Measurements from ENCODE around the gene FUBP3.
A peak's percentile ranks its signal among the peaks of the same experiment; 100 is the strongest.

FUBP3 gene

GRCh38 chr9:130607640-130608420 lies 28.5 kb downstream of the FUBP3 start:
- DNase-seq, result no peak

- DNase-seq, result no peak
Measured at GRCh38 chr9:130608554-130609134, 29.3 kb downstream of the FUBP3 start.

- no peak for DNase-seq
Measured at GRCh38 chr9:130609163-130609562, 29.8 kb downstream of the FUBP3 start.

GRCh38 chr9:130610862-130611707 lies 31.7 kb downstream of the FUBP3 start:
- DNase-seq, result no peak

- no peak for DNase-seq
Measured at GRCh38 chr9:130616451-130616850, 37.1 kb downstream of the FUBP3 start.

GRCh38 chr9:130623466-130623865 lies 44.1 kb downstream of the FUBP3 start:
- DNase-seq, result no peak

GRCh38 chr9:130624154-130624553 lies 44.8 kb downstream of the FUBP3 start:
- no peak for DNase-seq

- no peak for DNase-seq
Measured at GRCh38 chr9:130626249-130626996, 47.0 kb downstream of the FUBP3 start.

- no peak for DNase-seq
Measured at GRCh38 chr9:130627051-130627450, 47.7 kb downstream of the FUBP3 start.

GRCh38 chr9:130627896-130628792 lies 48.8 kb downstream of the FUBP3 start:
- peak; percentile 28 for DNase-seq

GRCh38 chr9:130629443-130630070 lies 50.2 kb downstream of the FUBP3 start:
- DNase-seq, result no peak

GRCh38 chr9:130630071-130630450 lies 50.7 kb downstream of the FUBP3 start:
- no peak for DNase-seq

GRCh38 chr9:130630506-130631330 lies 51.3 kb downstream of the FUBP3 start:
- no peak for DNase-seq

- no peak for DNase-seq
Measured at GRCh38 chr9:130631331-130632080, 52.1 kb downstream of the FUBP3 start.

- DNase-seq, result no peak
Measured at GRCh38 chr9:130632081-130632710, 52.8 kb downstream of the FUBP3 start.

- no peak for DNase-seq
Measured at GRCh38 chr9:130632841-130633240, 53.5 kb downstream of the FUBP3 start.

GRCh38 chr9:130633336-130634190 lies 54.2 kb downstream of the FUBP3 start:
- no peak for DNase-seq

GRCh38 chr9:130634191-130634768 lies 54.9 kb downstream of the FUBP3 start:
- DNase-seq, result no peak

Measured in GOT3 (cell line).